GM12878 (cell line): ENCODE results near the gene BIK. TPM values are rescaled to one million over a fixed set of nuclear protein-coding genes. Genes with fewer than 3 reads are reported as not detected.

ENCODE experiments used
- ATAC-seq: fragments of 200-7000 bp; cut with Tn5 transposase; 3 replicates; pipeline ENCODE4 v1.9.1; 2020; ENCODE audit warnings: mild to moderate bottlenecking, moderate library complexity
- BruUV-seq: library from RNA; stranded (reverse); fragments of 400-500 nt; replicated peaks from 2 replicates; lab custom pipeline; 2021; lab: Mats Ljungman, UMichigan
- CTCF ChIA-PET: fragments of 300-600 bp; sonication (Branson Sonifier 250); formaldehyde crosslinking; extraction: SDS; loops from one replicate; lab custom pipeline; 2021; ENCODE audit warnings: inconsistent platforms; lab: Yijun Ruan, JAX
- POLR2A ChIA-PET: fragments of 350-600 bp; formaldehyde crosslinking; extraction: SDS; loops from one replicate; lab custom pipeline; 2021; ENCODE audit warnings: inconsistent platforms; lab: Charles Lee
- RAD21 ChIA-PET: fragments of 300-600 bp; sonication (Branson Sonifier 250); formaldehyde crosslinking; loops from one replicate; lab custom pipeline; 2023; ENCODE audit warnings: antibody characterized with exemption; ENCODE audit not compliant: unreplicated experiment; lab: Charles Lee
- SMC1A ChIA-PET: fragments of 300-600 bp; sonication (Branson Sonifier 250); formaldehyde crosslinking; loops from one replicate; lab custom pipeline; 2023; ENCODE audit not compliant: unreplicated experiment, uncharacterized antibody; lab: Charles Lee
- DNase-seq: peaks from one replicate; pipeline ENCODE4 v3.0.0-alpha.2; 2011; ENCODE audit warnings: low read depth, low spot score
- FAIRE-seq: peaks from 3 replicates; lab custom pipeline; 2011; peaks lifted over from hg19 to GRCh38; lab: Jason Lieb, UNC
- H2AFZ ChIP-seq: 2 replicates; pipeline ENCODE4 v1.6.0; 2011; ENCODE audit warnings: low read depth, low read length, control low read depth; ENCODE audit not compliant: control insufficient read depth
- H3K27ac ChIP-seq: 2 replicates; pipeline ENCODE4 v1.5.1; 2011; ENCODE audit warnings: control low read depth; ENCODE audit not compliant: control insufficient read depth, insufficient read depth
- H3K27me3 ChIP-seq, 2 experiments: replicated peaks in 1 of 2; 2 replicates each; pipeline versions ENCODE4 v1.6.0 to v1.6.1; 2011; ENCODE audit warnings: low read length in 1 of 2; ENCODE audit not compliant: control insufficient read depth in 2 of 2, insufficient read depth in 2 of 2
- H3K36me3 ChIP-seq, 2 experiments: 2 replicates each; pipeline ENCODE4 v1.5.1; 2011; ENCODE audit warnings: low read length in 1 of 2; ENCODE audit not compliant: control insufficient read depth in 2 of 2, insufficient read depth in 2 of 2
- H3K4me1 ChIP-seq: 2 replicates; pipeline ENCODE4 v1.6.1; 2011; ENCODE audit warnings: mild to moderate bottlenecking, low read length, moderate library complexity, mixed read lengths; ENCODE audit not compliant: control insufficient read depth, insufficient read depth
- H3K4me2 ChIP-seq: 2 replicates; pipeline ENCODE4 v1.6.0; 2011; ENCODE audit warnings: control low read depth; ENCODE audit not compliant: control insufficient read depth, insufficient read depth
- H3K4me3 ChIP-seq: fragments of 200-600 bp; sonication (generic); 2 replicates; pipeline ENCODE4 v1.5.1; 2016
- H3K79me2 ChIP-seq: 2 replicates; pipeline ENCODE4 v1.6.0; 2011; ENCODE audit warnings: low read length; ENCODE audit not compliant: control insufficient read depth, insufficient read depth
- H3K9ac ChIP-seq: 2 replicates; pipeline ENCODE4 v1.8.0; 2011; ENCODE audit warnings: low read length, control low read depth, mixed read lengths; ENCODE audit not compliant: control insufficient read depth, insufficient read depth
- H3K9me3 ChIP-seq: replicated peaks from 3 replicates; pipeline ENCODE4 v1.5.1; 2011; ENCODE audit warnings: mild to moderate bottlenecking, low read length; ENCODE audit not compliant: control insufficient read depth, insufficient read depth
- H4K20me1 ChIP-seq: 2 replicates; pipeline ENCODE4 v1.6.0; 2011; ENCODE audit not compliant: control insufficient read depth, insufficient read depth
- CEBPB ChIP-seq, 2 experiments: fragments of 150-350 bp in 1 of 2; IDR thresholded peaks; 2 replicates each; pipeline ENCODE4 v1.6.1; 2012 to 2014; ENCODE audit warnings: low read depth in 2 of 2, low read length in 2 of 2, borderline replicate concordance in 1 of 2, inconsistent platforms in 1 of 2
- SIX5 ChIP-seq: IDR thresholded peaks from 2 replicates; pipeline ENCODE4 v1.6.1; 2011; ENCODE audit warnings: mild to moderate bottlenecking, low read depth, low read length, moderate library complexity; ENCODE audit not compliant: severe bottlenecking
- WRNIP1 ChIP-seq: IDR thresholded peaks from 2 replicates; pipeline ENCODE4 v1.6.1; 2011; ENCODE audit warnings: low read depth, low read length, improper control_type of control experiment, borderline replicate concordance
- ZNF622 ChIP-seq: fragments of 450-650 bp; IDR thresholded peaks from 2 replicates; pipeline ENCODE4 v1.6.1; 2017; ENCODE audit warnings: mild to moderate bottlenecking, inconsistent platforms
- ZZZ3 ChIP-seq: IDR thresholded peaks from 2 replicates; pipeline ENCODE4 v1.6.1; 2011; ENCODE audit warnings: low read depth; ENCODE audit not compliant: control insufficient read depth, insufficient read length
- WGBS: methylation state at CpG from one replicate; pipeline ENCODE4 v1.1.6; 2016; ENCODE audit warnings: low lambda C conversion rate; ENCODE audit not compliant: insufficient replicate concordance, insufficient coverage; ENCODE audit errors: missing lambda C conversion rate; 5-methylcytosine and 5-hydroxymethylcytosine counted together
- in situ Hi-C: fragments of 300-500 bp; cut with MboI; formaldehyde crosslinking; loops from 9 replicates; pipeline ENCODE4 v1.14.3; 2018; ENCODE audit warnings: mixed read lengths
- intact Hi-C: fragments of 100-400 bp; cut with micrococcal nuclease; formaldehyde crosslinking; loops from one replicate; pipeline ENCODE4 v1.14.2; 2022; ENCODE audit not compliant: unreplicated experiment
- polyA plus RNA-seq, 11 experiments: library from polyadenylated mRNA; depleted of rRNA in 4 of 11; unstranded in 6 of 11; stranded (reverse) in 5 of 11; fragments of >200 nt; fragmentation: Nextera tagmentation in 4 of 11; fragmentation: Illumina TruSeq in 1 of 11; extraction: Ambion mirVana in 4 of 11; extraction: Trizol in 1 of 11; gene quantifications; 1 replicate in 1 of 11; 2 replicates in 10 of 11; pipeline versions ENCODE4 v1.2.1 to v1.2.3, GENCODE V29; 2011 to 2016; ENCODE audit warnings: inconsistent platforms in 2 of 11, missing spikeins in 2 of 11, low read depth in 1 of 11
- total RNA-seq, 4 experiments: library from RNA; depleted of rRNA in 3 of 4; stranded (reverse); fragments of >200 nt in 3 of 4; fragmentation: Illumina TruSeq in 1 of 4; extraction: Trizol in 1 of 4; gene quantifications; 2 replicates each; pipeline versions ENCODE4 v1.2.1 to v1.2.3, GENCODE V29; 2013 to 2021
- TF ChIP-seq, protein P1 (sequence below): fragments of 150-350 bp; IDR thresholded peaks from 2 replicates; pipeline ENCODE4 v1.6.1; 2016; ENCODE audit warnings: low read depth, low read length

The BIK gene
- total and polyA plus RNA-seq, 10 of the 15 experiments (the other 5 are each of a cell fraction or from before 2014, with no cell fraction given) = 0.33 to 9.8 (median 3.9) TPM

DNA sequence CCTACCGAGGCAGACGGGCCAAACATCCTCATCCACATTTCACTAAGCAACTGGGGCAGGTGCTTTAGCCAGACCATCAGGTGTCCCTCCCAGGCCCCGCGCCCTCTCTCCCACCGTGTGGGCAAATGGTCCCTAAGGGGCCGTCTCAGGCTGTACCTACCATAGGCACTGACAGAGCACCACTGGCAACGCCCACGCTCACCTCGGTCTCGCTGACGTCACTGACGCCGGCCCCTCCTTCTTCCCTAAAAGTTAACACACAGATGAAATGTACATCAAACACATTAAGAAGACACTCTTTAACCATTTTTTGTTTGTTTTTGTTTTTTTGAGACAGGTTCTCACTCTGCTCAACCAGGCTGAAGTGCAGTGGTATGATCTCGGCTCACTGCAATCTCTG, 30.8 kb upstream of the BIK start:
- TF ChIP-seq CEBPB (IDR thresholded peaks at IDR 0.05; ENCODE audit: borderline replicate concordance in 1 of 2, low read depth in 2 of 2, low read length in 2 of 2) (no peak), WRNIP1 (no peak), SIX5 (no peak), ZZZ3 (no peak), ZNF622 (no peak)
- TF ChIP-seq, protein P1, sequence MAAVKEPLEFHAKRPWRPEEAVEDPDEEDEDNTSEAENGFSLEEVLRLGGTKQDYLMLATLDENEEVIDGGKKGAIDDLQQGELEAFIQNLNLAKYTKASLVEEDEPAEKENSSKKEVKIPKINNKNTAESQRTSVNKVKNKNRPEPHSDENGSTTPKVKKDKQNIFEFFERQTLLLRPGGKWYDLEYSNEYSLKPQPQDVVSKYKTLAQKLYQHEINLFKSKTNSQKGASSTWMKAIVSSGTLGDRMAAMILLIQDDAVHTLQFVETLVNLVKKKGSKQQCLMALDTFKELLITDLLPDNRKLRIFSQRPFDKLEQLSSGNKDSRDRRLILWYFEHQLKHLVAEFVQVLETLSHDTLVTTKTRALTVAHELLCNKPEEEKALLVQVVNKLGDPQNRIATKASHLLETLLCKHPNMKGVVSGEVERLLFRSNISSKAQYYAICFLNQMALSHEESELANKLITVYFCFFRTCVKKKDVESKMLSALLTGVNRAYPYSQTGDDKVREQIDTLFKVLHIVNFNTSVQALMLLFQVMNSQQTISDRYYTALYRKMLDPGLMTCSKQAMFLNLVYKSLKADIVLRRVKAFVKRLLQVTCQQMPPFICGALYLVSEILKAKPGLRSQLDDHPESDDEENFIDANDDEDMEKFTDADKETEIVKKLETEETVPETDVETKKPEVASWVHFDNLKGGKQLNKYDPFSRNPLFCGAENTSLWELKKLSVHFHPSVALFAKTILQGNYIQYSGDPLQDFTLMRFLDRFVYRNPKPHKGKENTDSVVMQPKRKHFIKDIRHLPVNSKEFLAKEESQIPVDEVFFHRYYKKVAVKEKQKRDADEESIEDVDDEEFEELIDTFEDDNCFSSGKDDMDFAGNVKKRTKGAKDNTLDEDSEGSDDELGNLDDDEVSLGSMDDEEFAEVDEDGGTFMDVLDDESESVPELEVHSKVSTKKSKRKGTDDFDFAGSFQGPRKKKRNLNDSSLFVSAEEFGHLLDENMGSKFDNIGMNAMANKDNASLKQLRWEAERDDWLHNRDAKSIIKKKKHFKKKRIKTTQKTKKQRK = no peak

More for the DNA sequence above, 30.8 kb upstream of the BIK start:
- RAD21 ChIA-PET = no interaction called here
- FAIRE-seq (no peak), DNase-seq (no peak), ATAC-seq (no peak)
- Histone ChIP-seq H3K36me3 (no peaks in the 10 kb centered on the region), H3K9me3 (no peaks in the 10 kb centered on the region), H3K27me3 (no peaks in the 10 kb centered on the region), H2AFZ (no peak overlapping the region), H3K4me1 (no peaks in the 10 kb centered on the region), H3K4me2 (no peak overlapping the region), H4K20me1 (no peaks in the 10 kb centered on the region), H3K27ac (no peak overlapping the region), H3K4me3 (no peak overlapping the region), H3K9ac (no peak overlapping the region), H3K79me2 (no peaks in the 10 kb centered on the region)
- 96% methylated on average over 14 of the region's 14 CpGs for WGBS
- intact Hi-C loops = no loop called here
- CTCF ChIA-PET = no interaction called here
- SMC1A ChIA-PET = no interaction called here
- POLR2A ChIA-PET = no interaction called here
- in situ Hi-C loops = no loop called here
- BruUV-seq = no TSS peak
